ENCODE measurements around the gene RTBDN.

- no peak for TF ChIP-seq CTCF (IDR thresholded peaks at IDR 0.05)
- TF ChIP-seq POLR2A (IDR thresholded peaks at IDR 0.05): peak; percentile 10
- TF ChIP-seq EP300 (IDR thresholded peaks at IDR 0.05): no peak
These were observed 55.5 kb downstream of the RTBDN start for GRCh38 chr19:12778905-12779161.
